Measurements from ENCODE around the gene CYSLTR1.
"Not testable (repeated sequence)": the region's sequence is repeated elsewhere in the genome, so short reads cannot be mapped to it uniquely, and the experiment has no call there.

Gene CYSLTR1

DNA sequence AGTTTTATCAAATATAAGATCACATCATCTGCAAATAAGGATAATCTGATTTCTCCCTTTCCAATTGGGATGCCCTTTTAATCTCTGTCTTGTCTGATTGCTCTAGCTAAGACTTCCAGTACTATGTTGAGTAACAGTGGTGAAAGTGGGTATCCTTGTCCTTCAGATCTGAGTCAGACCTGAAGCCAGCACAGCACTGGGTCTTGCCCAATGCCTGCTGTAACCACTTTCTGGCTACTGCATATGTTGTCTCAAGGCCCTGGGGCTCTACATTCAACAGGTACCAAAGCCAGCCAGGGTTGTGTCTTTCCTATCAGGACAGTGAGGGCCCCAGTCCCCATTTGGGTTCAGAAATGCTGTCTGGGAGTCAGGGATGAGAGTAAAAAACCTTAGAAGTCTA, 90.3 kb downstream of the CYSLTR1 start:
- Histone ChIP-seq H3K4me1 (ENCODE audit: control insufficient read depth, insufficient read depth, low read length) (no peaks in the 10 kb centered on the region), H3K4me3 (ENCODE audit: low read depth, low read length) (no peak overlapping the region), H3K27ac (ENCODE audit: extremely low read depth, low read depth, low read length) (no peak overlapping the region), H3K9me3 (ENCODE audit: control insufficient read depth, insufficient read depth, low read depth, low read length) (no peaks in the 10 kb centered on the region), H3K36me3 (ENCODE audit: control insufficient read depth in 2 of 2, insufficient read depth in 1 of 2, low read length in 2 of 2) (no peaks in the 10 kb centered on the region)
- TF ChIP-seq ZNF48 (tag by site-specific recombination; IDR thresholded peaks at IDR 0.05) = no peak
- no peak for TF ChIP-seq PRDM1 (tag by site-specific recombination; IDR thresholded peaks at IDR 0.05)
- TF ChIP-seq ZBTB17 (tag by site-specific recombination; IDR thresholded peaks at IDR 0.05) = no peak
- no peak for TF ChIP-seq ZNF140 (tag by site-specific recombination; IDR thresholded peaks at IDR 0.05)
- TF ChIP-seq, protein P1, sequence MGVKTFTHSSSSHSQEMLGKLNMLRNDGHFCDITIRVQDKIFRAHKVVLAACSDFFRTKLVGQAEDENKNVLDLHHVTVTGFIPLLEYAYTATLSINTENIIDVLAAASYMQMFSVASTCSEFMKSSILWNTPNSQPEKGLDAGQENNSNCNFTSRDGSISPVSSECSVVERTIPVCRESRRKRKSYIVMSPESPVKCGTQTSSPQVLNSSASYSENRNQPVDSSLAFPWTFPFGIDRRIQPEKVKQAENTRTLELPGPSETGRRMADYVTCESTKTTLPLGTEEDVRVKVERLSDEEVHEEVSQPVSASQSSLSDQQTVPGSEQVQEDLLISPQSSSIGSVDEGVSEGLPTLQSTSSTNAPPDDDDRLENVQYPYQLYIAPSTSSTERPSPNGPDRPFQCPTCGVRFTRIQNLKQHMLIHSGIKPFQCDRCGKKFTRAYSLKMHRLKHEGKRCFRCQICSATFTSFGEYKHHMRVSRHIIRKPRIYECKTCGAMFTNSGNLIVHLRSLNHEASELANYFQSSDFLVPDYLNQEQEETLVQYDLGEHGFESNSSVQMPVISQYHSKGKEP (tag by site-specific recombination; IDR thresholded peaks at IDR 0.05) = no peak
- TF ChIP-seq SETDB1 (IDR thresholded peaks at IDR 0.05; ENCODE audit: insufficient read length, low read length) = no peak
- TF ChIP-seq BCL11A (tag by site-specific recombination; IDR thresholded peaks at IDR 0.05; ENCODE audit: low read depth) = no peak
- TF ChIP-seq ZNF621 (tag by site-specific recombination; IDR thresholded peaks at IDR 0.05) = no peak
- TF ChIP-seq YY2 (tag by site-specific recombination; IDR thresholded peaks at IDR 0.05) = no peak
- TF ChIP-seq, protein P2, sequence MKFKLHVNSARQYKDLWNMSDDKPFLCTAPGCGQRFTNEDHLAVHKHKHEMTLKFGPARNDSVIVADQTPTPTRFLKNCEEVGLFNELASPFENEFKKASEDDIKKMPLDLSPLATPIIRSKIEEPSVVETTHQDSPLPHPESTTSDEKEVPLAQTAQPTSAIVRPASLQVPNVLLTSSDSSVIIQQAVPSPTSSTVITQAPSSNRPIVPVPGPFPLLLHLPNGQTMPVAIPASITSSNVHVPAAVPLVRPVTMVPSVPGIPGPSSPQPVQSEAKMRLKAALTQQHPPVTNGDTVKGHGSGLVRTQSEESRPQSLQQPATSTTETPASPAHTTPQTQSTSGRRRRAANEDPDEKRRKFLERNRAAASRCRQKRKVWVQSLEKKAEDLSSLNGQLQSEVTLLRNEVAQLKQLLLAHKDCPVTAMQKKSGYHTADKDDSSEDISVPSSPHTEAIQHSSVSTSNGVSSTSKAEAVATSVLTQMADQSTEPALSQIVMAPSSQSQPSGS (tag by site-specific recombination; IDR thresholded peaks at IDR 0.05; ENCODE audit: low read depth) = no peak
- no peak for TF ChIP-seq ZBTB49 (tag by site-specific recombination; IDR thresholded peaks at IDR 0.05; ENCODE audit: low read depth)
- no peak for TF ChIP-seq ZNF2 (tag by site-specific recombination; IDR thresholded peaks at IDR 0.05)
- TF ChIP-seq ZNF366 (tag by site-specific recombination; conservative IDR thresholded peaks at IDR 0.05) = no peak
- TF ChIP-seq ZFHX2 (tag by site-specific recombination; conservative IDR thresholded peaks at IDR 0.05) = no peak
- TF ChIP-seq ZNF248 (tag by site-specific recombination; IDR thresholded peaks at IDR 0.05) = no peak
- TF ChIP-seq, protein P3, sequence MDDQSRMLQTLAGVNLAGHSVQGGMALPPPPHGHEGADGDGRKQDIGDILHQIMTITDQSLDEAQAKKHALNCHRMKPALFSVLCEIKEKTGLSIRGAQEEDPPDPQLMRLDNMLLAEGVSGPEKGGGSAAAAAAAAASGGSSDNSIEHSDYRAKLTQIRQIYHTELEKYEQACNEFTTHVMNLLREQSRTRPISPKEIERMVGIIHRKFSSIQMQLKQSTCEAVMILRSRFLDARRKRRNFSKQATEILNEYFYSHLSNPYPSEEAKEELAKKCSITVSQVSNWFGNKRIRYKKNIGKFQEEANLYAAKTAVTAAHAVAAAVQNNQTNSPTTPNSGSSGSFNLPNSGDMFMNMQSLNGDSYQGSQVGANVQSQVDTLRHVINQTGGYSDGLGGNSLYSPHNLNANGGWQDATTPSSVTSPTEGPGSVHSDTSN (CRISPR knock-in tag; IDR thresholded peaks at IDR 0.05) = no peak
- TF ChIP-seq ZNF529 (tag by site-specific recombination; IDR thresholded peaks at IDR 0.05; ENCODE audit: insufficient replicate concordance) = no peak
- TF ChIP-seq ZXDB (tag by site-specific recombination; IDR thresholded peaks at IDR 0.05) = no peak
- TF ChIP-seq SCRT1 (tag by site-specific recombination; IDR thresholded peaks at IDR 0.05; ENCODE audit: borderline replicate concordance) = no peak
- ChIA-PET CTCF (interaction anchor here (0.7 kb wide), 2 partner anchors 354 to 1144 kb away, joined by 3 read pairs; no protein-coding TSS in a partner anchor), POLR2A (no interaction called here)

GRCh38 chrX:78226047-78226446, 101.4 kb downstream of the CYSLTR1 start:
- POLR2A ChIA-PET; CTCF ChIA-PET; H3K4me3 ChIP-seq (ENCODE audit: low read depth, low read length); H3K36me3 ChIP-seq (ENCODE audit: control insufficient read depth in 2 of 2, insufficient read depth in 1 of 2, low read length in 2 of 2); H3K9me3 ChIP-seq (ENCODE audit: control insufficient read depth, insufficient read depth, low read depth, low read length); H3K27ac ChIP-seq (ENCODE audit: extremely low read depth, low read depth, low read length); H3K4me1 ChIP-seq (ENCODE audit: control insufficient read depth, insufficient read depth, low read length): not testable (repeated sequence)
- TF ChIP-seq, protein P4, sequence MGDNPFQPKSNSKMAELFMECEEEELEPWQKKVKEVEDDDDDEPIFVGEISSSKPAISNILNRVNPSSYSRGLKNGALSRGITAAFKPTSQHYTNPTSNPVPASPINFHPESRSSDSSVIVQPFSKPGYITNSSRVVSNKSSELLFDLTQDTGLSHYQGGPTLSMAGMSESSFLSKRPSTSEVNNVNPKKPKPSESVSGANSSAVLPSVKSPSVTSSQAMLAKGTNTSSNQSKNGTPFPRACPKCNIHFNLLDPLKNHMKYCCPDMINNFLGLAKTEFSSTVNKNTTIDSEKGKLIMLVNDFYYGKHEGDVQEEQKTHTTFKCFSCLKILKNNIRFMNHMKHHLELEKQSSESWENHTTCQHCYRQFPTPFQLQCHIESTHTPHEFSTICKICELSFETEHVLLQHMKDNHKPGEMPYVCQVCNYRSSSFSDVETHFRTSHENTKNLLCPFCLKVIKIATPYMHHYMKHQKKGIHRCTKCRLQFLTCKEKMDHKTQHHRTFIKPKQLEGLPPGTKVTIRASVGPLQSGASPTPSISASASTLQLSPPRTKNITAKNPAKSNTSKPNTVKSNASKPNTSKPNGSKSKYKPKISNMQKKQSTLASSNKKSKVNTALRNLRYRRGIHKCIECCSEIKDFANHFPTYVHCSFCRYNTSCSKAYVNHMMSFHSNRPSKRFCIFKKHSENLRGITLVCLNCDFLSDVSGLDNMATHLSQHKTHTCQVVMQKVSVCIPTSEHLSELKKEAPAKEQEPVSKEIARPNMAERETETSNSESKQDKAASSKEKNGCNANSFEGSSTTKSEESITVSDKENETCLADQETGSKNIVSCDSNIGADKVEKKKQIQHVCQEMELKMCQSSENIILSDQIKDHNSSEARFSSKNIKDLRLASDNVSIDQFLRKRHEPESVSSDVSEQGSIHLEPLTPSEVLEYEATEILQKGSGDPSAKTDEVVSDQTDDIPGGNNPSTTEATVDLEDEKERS (tag by site-specific recombination; IDR thresholded peaks at IDR 0.05) = peak; percentile 96
- peak; percentile 92 for TF ChIP-seq ZNF146 (tag by site-specific recombination; IDR thresholded peaks at IDR 0.05)

Data from HEK293 (cell line).